Measurements from ENCODE around the gene SPOCK3. TPM values are rescaled to one million over a fixed set of nuclear protein-coding genes. Genes with fewer than 3 reads are reported as not detected.

The SPOCK3 gene
- total RNA-seq, 1 donor from 2014 or later = not detected

- intact Hi-C loops (cut with DNase I) = no loop called here
- DNase-seq (ENCODE audit: low spot score) = no peak
Observed at GRCh38 chr4:167079762-167080161, 154.5 kb downstream of the SPOCK3 start.

GRCh38 chr4:167052631-167053091 lies 181.6 kb downstream of the SPOCK3 start:
- DNase-seq (ENCODE audit: low spot score) = no peak
- intact Hi-C loops (cut with DNase I) = no loop called here

- DNase-seq (ENCODE audit: low spot score) = no peak
- intact Hi-C loops (cut with DNase I) = no loop called here
Observed at GRCh38 chr4:167049257-167049656, 185.0 kb downstream of the SPOCK3 start.

GRCh38 chr4:167041524-167041923 lies 192.8 kb downstream of the SPOCK3 start:
- no peak for DNase-seq (ENCODE audit: low spot score)
- intact Hi-C loops (cut with DNase I) = no loop called here

- intact Hi-C loops (cut with DNase I) = no loop called here
- no peak for DNase-seq (ENCODE audit: low spot score)
Observed at GRCh38 chr4:167035390-167035789, 198.9 kb downstream of the SPOCK3 start.

GRCh38 chr4:167034983-167035382 lies 199.3 kb downstream of the SPOCK3 start:
- intact Hi-C loops (cut with DNase I) = no loop called here
- no peak for DNase-seq (ENCODE audit: low spot score)

GRCh38 chr4:167032871-167033270 lies 201.4 kb downstream of the SPOCK3 start:
- intact Hi-C loops (cut with DNase I) = no loop called here

GRCh38 chr4:167031534-167032156 lies 202.6 kb downstream of the SPOCK3 start:
- intact Hi-C loops (cut with DNase I) = no loop called here
- DNase-seq (ENCODE audit: low spot score) = no peak

More at GRCh38 chr4:167032871-167033270, 201.4 kb downstream of the SPOCK3 start:
- DNase-seq (ENCODE audit: low spot score) = no peak

GRCh38 chr4:167028976-167029375 lies 205.3 kb downstream of the SPOCK3 start:
- intact Hi-C loops (cut with DNase I) = no loop called here
- DNase-seq (ENCODE audit: low spot score) = no peak

- DNase-seq (ENCODE audit: low spot score) = no peak
- intact Hi-C loops (cut with DNase I) = no loop called here
Observed at GRCh38 chr4:167025670-167026069, 208.6 kb downstream of the SPOCK3 start.

GRCh38 chr4:167023364-167023925 lies 210.8 kb downstream of the SPOCK3 start:
- intact Hi-C loops (cut with DNase I) = loop anchor here (5.0 kb wide), 1 partner anchor 599 kb away; no protein-coding TSS in a partner anchor
- no peak for DNase-seq (ENCODE audit: low spot score)

GRCh38 chr4:167021545-167022155 lies 212.6 kb downstream of the SPOCK3 start:
- no peak for DNase-seq (ENCODE audit: low spot score)
- intact Hi-C loops (cut with DNase I) = loop anchor here (1.0 to 5.0 kb wide), 2 partner anchors 270 to 601 kb away; no protein-coding TSS in a partner anchor

GRCh38 chr4:167020410-167020809 lies 213.9 kb downstream of the SPOCK3 start:
- intact Hi-C loops (cut with DNase I) = loop anchor here (5.0 kb wide), 1 partner anchor 602 kb away; no protein-coding TSS in a partner anchor
- no peak for DNase-seq (ENCODE audit: low spot score)

- no peak for DNase-seq (ENCODE audit: low spot score)
- intact Hi-C loops (cut with DNase I) = no loop called here
Observed at GRCh38 chr4:167014944-167015343, 219.3 kb downstream of the SPOCK3 start.

GRCh38 chr4:167003326-167003725 lies 231.0 kb downstream of the SPOCK3 start:
- DNase-seq (ENCODE audit: low spot score) = no peak
- intact Hi-C loops (cut with DNase I) = no loop called here

GRCh38 chr4:167000141-167000852 lies 234.0 kb downstream of the SPOCK3 start:
- intact Hi-C loops (cut with DNase I) = no loop called here
- DNase-seq (ENCODE audit: low spot score) = no peak

GRCh38 chr4:166996216-166996615 lies 238.1 kb downstream of the SPOCK3 start:
- DNase-seq (ENCODE audit: low spot score) = no peak
- intact Hi-C loops (cut with DNase I) = no loop called here

GRCh38 chr4:166994686-166995085 lies 239.6 kb downstream of the SPOCK3 start:
- intact Hi-C loops (cut with DNase I) = no loop called here
- no peak for DNase-seq (ENCODE audit: low spot score)

- intact Hi-C loops (cut with DNase I) = no loop called here
- no peak for DNase-seq (ENCODE audit: low spot score)
Observed at GRCh38 chr4:166991006-166991561, 243.2 kb downstream of the SPOCK3 start.

GRCh38 chr4:166989886-166990285 lies 244.4 kb downstream of the SPOCK3 start:
- intact Hi-C loops (cut with DNase I) = no loop called here
- no peak for DNase-seq (ENCODE audit: low spot score)
